SK-N-SH treated with all-trans-retinoic acid at 6 μM for 48 hours (cell line): Measurements from ENCODE around the gene OR2G2.

Source experiments
- ATAC-seq: fragments of 200-7000 bp; cut with Tn5 transposase; 3 replicates; pipeline ENCODE4 v1.9.1; 2020; ENCODE audit warnings: mild to moderate bottlenecking, moderate library complexity
- ARNTL ChIP-seq: fragments of 450-650 bp; formaldehyde crosslinking; IDR thresholded peaks from 2 replicates; pipeline ENCODE4 v1.5.0; 2020; ENCODE audit warnings: low read depth, mild to moderate bottlenecking, moderate library complexity, borderline replicate concordance
- BACH2 ChIP-seq: fragments of 250-450 bp; sonication (Bioruptor Pico); IDR thresholded peaks from 2 replicates; pipeline ENCODE4 v1.9.0; 2021; ENCODE audit warnings: mild to moderate bottlenecking, borderline replicate concordance
- CSDC2 ChIP-seq: fragments of 250-450 bp; sonication (Bioruptor Pico); IDR thresholded peaks from 2 replicates; pipeline ENCODE4 v1.5.0; 2020; ENCODE audit warnings: mild to moderate bottlenecking, moderate library complexity
- ESRRG ChIP-seq: fragments of 250-450 bp; sonication (Bioruptor Pico); IDR thresholded peaks from 2 replicates; pipeline ENCODE4 v1.6.1; 2021; ENCODE audit warnings: mild to moderate bottlenecking
- GLIS3 ChIP-seq: fragments of 250-450 bp; sonication (Bioruptor Pico); IDR thresholded peaks from 2 replicates; pipeline ENCODE4 v1.5.0; 2020; ENCODE audit warnings: mild to moderate bottlenecking, moderate library complexity
- ISL1 ChIP-seq: fragments of 250-450 bp; sonication (Bioruptor Pico); IDR thresholded peaks from 2 replicates; pipeline ENCODE4 v2.1.2; 2022; ENCODE audit warnings: mild to moderate bottlenecking, moderate library complexity
- OSR1 ChIP-seq: fragments of 250-450 bp; sonication (Bioruptor Pico); IDR thresholded peaks from 2 replicates; pipeline ENCODE4 v1.8.0; 2022; ENCODE audit warnings: moderate library complexity, mild to moderate bottlenecking, inconsistent platforms
- PATZ1 ChIP-seq: fragments of 250-450 bp; sonication (Bioruptor Pico); IDR thresholded peaks from 2 replicates; pipeline ENCODE4 v1.8.0; 2020; ENCODE audit warnings: mild to moderate bottlenecking, moderate library complexity, borderline replicate concordance
- RARB ChIP-seq: fragments of 250-450 bp; sonication (Bioruptor Pico); IDR thresholded peaks from 2 replicates; pipeline ENCODE4 v1.8.0; 2021; ENCODE audit warnings: mild to moderate bottlenecking, moderate library complexity
- SNAI2 ChIP-seq: fragments of 250-450 bp; sonication (Bioruptor Pico); IDR thresholded peaks from 2 replicates; pipeline ENCODE4 v1.5.0; 2020; ENCODE audit warnings: mild to moderate bottlenecking, moderate library complexity
- TCF4 ChIP-seq: fragments of 250-450 bp; sonication (Bioruptor Pico); IDR thresholded peaks from 2 replicates; pipeline ENCODE4 v1.8.0; 2021; ENCODE audit warnings: mild to moderate bottlenecking, moderate library complexity, borderline replicate concordance
- TOX ChIP-seq: fragments of 250-450 bp; sonication (Bioruptor Pico); IDR thresholded peaks from 2 replicates; pipeline ENCODE4 v1.8.0; 2021; ENCODE audit warnings: mild to moderate bottlenecking, moderate library complexity, borderline replicate concordance
- ZC3H10 ChIP-seq: fragments of 250-450 bp; sonication (Bioruptor Pico); IDR thresholded peaks from 2 replicates; pipeline ENCODE4 v1.5.1; 2021; ENCODE audit warnings: mild to moderate bottlenecking, moderate library complexity
- ZFP3 ChIP-seq: fragments of 250-450 bp; sonication (Bioruptor Pico); IDR thresholded peaks from 2 replicates; pipeline ENCODE4 v1.5.0; 2020; ENCODE audit warnings: mild to moderate bottlenecking, moderate library complexity
- ZFP30 ChIP-seq: fragments of 450-650 bp; formaldehyde crosslinking; IDR thresholded peaks from 2 replicates; pipeline ENCODE4 v1.5.0; 2022; ENCODE audit warnings: mild to moderate bottlenecking, moderate library complexity
- ZNF565 ChIP-seq: fragments of 450-650 bp; formaldehyde crosslinking; conservative IDR thresholded peaks from 2 replicates; pipeline ENCODE4 v1.5.0; 2020; ENCODE audit warnings: low read depth, mild to moderate bottlenecking, moderate library complexity
- ZNF70 ChIP-seq: fragments of 450-650 bp; formaldehyde crosslinking; IDR thresholded peaks from 2 replicates; pipeline ENCODE4 v1.5.0; 2020; ENCODE audit warnings: mild to moderate bottlenecking, moderate library complexity
- ZNF8 ChIP-seq: fragments of 450-650 bp; formaldehyde crosslinking; IDR thresholded peaks from 2 replicates; pipeline ENCODE4 v1.5.0; 2020; ENCODE audit warnings: mild to moderate bottlenecking, moderate library complexity
- TF ChIP-seq, protein P1 (sequence below): fragments of 250-450 bp; sonication (Bioruptor Pico); IDR thresholded peaks from 2 replicates; pipeline ENCODE4 v1.5.0; 2020; ENCODE audit warnings: mild to moderate bottlenecking, moderate library complexity
- TF ChIP-seq, protein P2 (sequence below): fragments of 250-450 bp; sonication (Bioruptor Pico); IDR thresholded peaks from 2 replicates; pipeline ENCODE4 v1.5.1; 2021; ENCODE audit warnings: mild to moderate bottlenecking, moderate library complexity
- TF ChIP-seq, protein P3 (sequence below): fragments of 250-450 bp; sonication (Bioruptor Pico); IDR thresholded peaks from 2 replicates; pipeline ENCODE4 v1.5.1; 2020; ENCODE audit warnings: low read depth, mild to moderate bottlenecking, moderate library complexity

The OR2G2 gene

GRCh38 chr1:247613405-247613804, 25.2 kb downstream of the OR2G2 start:
- no peak for TF ChIP-seq ZFP3 (CRISPR knock-in tag)
- TF ChIP-seq GLIS3 (CRISPR knock-in tag), result no peak
- TF ChIP-seq BACH2 (CRISPR knock-in tag), result no peak
- TF ChIP-seq ZFP30 (CRISPR knock-in tag), result no peak
- TF ChIP-seq, protein P1, sequence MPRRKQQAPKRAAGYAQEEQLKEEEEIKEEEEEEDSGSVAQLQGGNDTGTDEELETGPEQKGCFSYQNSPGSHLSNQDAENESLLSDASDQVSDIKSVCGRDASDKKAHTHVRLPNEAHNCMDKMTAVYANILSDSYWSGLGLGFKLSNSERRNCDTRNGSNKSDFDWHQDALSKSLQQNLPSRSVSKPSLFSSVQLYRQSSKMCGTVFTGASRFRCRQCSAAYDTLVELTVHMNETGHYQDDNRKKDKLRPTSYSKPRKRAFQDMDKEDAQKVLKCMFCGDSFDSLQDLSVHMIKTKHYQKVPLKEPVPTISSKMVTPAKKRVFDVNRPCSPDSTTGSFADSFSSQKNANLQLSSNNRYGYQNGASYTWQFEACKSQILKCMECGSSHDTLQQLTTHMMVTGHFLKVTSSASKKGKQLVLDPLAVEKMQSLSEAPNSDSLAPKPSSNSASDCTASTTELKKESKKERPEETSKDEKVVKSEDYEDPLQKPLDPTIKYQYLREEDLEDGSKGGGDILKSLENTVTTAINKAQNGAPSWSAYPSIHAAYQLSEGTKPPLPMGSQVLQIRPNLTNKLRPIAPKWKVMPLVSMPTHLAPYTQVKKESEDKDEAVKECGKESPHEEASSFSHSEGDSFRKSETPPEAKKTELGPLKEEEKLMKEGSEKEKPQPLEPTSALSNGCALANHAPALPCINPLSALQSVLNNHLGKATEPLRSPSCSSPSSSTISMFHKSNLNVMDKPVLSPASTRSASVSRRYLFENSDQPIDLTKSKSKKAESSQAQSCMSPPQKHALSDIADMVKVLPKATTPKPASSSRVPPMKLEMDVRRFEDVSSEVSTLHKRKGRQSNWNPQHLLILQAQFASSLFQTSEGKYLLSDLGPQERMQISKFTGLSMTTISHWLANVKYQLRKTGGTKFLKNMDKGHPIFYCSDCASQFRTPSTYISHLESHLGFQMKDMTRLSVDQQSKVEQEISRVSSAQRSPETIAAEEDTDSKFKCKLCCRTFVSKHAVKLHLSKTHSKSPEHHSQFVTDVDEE (CRISPR knock-in tag), result no peak
- no peak for TF ChIP-seq ZNF8
- no peak for ATAC-seq

DNA sequence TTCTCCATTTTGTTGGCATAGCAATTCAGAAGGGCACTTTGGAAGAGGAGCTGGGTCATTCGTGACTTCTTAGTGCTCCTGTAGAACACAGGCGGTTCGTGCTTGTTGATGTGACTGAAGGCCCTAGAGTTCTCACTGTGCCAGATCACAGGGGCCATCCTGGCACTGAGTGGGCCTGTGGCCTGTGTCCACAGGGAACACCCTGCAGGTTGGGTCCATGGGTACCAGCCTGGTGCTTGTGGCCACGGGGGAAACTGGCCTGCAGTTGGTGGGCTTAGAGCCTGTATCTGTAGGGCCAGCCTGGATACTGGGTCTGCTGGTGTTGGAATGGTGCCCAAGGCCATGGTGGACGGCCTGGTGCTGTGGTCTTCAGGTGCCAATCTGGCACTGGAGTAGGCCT, 26.5 kb downstream of the OR2G2 start:
- ATAC-seq, result no peak
- TF ChIP-seq BACH2 (CRISPR knock-in tag), result no peak
- no peak for TF ChIP-seq ISL1 (CRISPR knock-in tag)
- no peak for TF ChIP-seq ARNTL
- no peak for TF ChIP-seq TOX (CRISPR knock-in tag)
- no peak for TF ChIP-seq ESRRG (CRISPR knock-in tag)
- TF ChIP-seq OSR1 (CRISPR knock-in tag), result no peak
- TF ChIP-seq, protein P2, sequence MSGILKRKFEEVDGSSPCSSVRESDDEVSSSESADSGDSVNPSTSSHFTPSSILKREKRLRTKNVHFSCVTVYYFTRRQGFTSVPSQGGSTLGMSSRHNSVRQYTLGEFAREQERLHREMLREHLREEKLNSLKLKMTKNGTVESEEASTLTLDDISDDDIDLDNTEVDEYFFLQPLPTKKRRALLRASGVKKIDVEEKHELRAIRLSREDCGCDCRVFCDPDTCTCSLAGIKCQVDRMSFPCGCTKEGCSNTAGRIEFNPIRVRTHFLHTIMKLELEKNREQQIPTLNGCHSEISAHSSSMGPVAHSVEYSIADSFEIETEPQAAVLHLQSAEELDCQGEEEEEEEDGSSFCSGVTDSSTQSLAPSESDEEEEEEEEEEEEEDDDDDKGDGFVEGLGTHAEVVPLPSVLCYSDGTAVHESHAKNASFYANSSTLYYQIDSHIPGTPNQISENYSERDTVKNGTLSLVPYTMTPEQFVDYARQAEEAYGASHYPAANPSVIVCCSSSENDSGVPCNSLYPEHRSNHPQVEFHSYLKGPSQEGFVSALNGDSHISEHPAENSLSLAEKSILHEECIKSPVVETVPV (CRISPR knock-in tag), result no peak
- TF ChIP-seq CSDC2 (CRISPR knock-in tag), result no peak

GRCh38 chr1:247627951-247628350, 39.8 kb downstream of the OR2G2 start:
- ATAC-seq, result no peak

GRCh38 chr1:247638011-247638410, 49.9 kb downstream of the OR2G2 start:
- no peak for ATAC-seq
- TF ChIP-seq RARB (no peak), TOX (CRISPR knock-in tag) (no peak), PATZ1 (CRISPR knock-in tag) (no peak), TCF4 (CRISPR knock-in tag) (no peak), ISL1 (CRISPR knock-in tag) (no peak), ZFP30 (CRISPR knock-in tag) (no peak), ZFP3 (CRISPR knock-in tag) (no peak), ZNF565 (CRISPR knock-in tag) (no peak), ZNF8 (no peak), ZNF70 (CRISPR knock-in tag) (no peak), OSR1 (CRISPR knock-in tag) (no peak), ESRRG (CRISPR knock-in tag) (no peak), SNAI2 (CRISPR knock-in tag) (no peak), CSDC2 (CRISPR knock-in tag) (no peak), GLIS3 (CRISPR knock-in tag) (no peak), ZC3H10 (CRISPR knock-in tag) (no peak)
- TF ChIP-seq, protein P3, sequence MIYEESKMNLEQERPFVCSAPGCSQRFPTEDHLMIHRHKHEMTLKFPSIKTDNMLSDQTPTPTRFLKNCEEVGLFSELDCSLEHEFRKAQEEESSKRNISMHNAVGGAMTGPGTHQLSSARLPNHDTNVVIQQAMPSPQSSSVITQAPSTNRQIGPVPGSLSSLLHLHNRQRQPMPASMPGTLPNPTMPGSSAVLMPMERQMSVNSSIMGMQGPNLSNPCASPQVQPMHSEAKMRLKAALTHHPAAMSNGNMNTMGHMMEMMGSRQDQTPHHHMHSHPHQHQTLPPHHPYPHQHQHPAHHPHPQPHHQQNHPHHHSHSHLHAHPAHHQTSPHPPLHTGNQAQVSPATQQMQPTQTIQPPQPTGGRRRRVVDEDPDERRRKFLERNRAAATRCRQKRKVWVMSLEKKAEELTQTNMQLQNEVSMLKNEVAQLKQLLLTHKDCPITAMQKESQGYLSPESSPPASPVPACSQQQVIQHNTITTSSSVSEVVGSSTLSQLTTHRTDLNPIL (CRISPR knock-in tag), result no peak
- TF ChIP-seq, protein P2 (CRISPR knock-in tag), result no peak

More at GRCh38 chr1:247627951-247628350, 39.8 kb downstream of the OR2G2 start:
- TF ChIP-seq, protein P2 (CRISPR knock-in tag), result no peak
- TF ChIP-seq, protein P3 (CRISPR knock-in tag), result no peak
- TF ChIP-seq ZC3H10 (CRISPR knock-in tag), result no peak
